Stimulated activated CD4-positive, alpha-beta T cell treated with anti-CD3 and anti-CD28 coated beads, Interleukin-12 subunit alpha, Interleukin-12 subunit beta, amount 100 ng/mL, for 4 hours (primary cell): ENCODE measurements around the gene RBPJL.

ENCODE experiments used
- DNase-seq: peaks from one replicate; pipeline ENCODE4 v3.0.0-alpha.2; 2020

The RBPJL gene

GRCh38 chr20:45363611-45364492, 57.2 kb downstream of the RBPJL start:
- no peak for DNase-seq

DNA sequence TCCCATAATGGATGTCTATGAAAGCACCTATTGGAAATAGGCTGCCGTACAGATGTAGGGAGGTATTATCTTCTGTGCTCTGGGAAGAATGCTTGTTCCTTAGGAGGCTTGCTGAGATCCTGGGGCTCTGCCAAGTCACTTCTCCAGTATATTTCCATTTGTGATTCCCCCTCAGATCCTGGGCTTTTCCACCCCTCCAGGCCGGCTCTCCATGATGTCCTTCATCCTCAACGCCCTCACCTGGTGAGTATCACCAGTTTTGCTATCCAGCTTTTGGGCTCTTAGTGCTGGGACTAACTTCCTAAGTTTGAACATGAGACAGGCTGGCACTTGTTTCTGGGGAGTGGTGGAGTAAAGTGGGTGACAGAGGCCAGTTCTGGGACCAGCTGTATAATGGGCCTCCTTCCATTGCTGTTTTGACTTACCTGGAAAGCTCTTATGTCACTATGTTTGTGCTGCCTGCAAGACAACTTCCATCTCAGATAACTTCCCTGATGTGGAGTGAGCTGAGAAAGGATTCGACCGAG, 58.9 kb downstream of the RBPJL start:
- no peak for DNase-seq

- DNase-seq: no peak
Observed at GRCh38 chr20:45366192-45366591, 59.6 kb downstream of the RBPJL start.

GRCh38 chr20:45366631-45367030, 60.0 kb downstream of the RBPJL start:
- DNase-seq: no peak

DNA sequence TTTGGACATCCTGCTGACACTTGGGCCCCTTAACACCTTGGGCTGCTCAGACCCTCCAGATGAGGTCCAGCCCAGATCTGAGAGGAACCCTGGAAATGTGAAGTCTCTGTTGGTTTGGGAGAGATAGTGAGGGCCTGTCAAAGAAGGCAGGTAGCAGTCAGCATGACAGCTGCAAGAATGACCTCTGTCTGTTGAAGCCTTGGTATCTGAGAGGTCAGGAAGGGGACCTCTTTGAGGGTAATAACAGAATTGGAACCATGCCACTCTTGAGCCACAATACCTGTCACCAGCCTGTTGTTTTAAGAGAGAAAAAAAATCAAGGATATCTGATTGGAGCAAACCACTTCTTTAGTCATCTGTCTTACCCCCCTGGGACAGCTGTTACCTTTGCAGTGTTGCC, 60.5 kb downstream of the RBPJL start:
- DNase-seq: no peak
